ENCODE data around the gene GLOD5.

The GLOD5 gene

DNA sequence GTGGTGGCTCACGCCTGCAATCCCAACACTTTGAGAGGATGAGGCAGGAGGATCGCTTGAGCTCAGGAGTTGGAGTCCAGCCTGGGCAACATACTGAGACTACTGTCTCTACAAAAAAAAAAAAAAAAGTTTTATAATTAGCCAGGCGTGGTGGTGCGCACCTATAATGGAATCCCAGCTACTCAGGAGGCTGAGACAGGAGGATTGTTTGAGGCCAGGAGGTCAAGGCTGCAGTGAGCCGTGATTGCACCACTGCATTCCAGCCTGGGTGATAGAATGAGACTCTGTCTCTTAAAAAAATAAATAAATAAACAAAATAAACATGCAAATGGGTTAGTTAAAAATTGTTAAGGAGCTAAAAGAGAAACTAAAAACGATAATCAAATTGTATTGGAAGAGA, 7.7 kb downstream of the GLOD5 start:
- DNase-seq: no peak

DNA sequence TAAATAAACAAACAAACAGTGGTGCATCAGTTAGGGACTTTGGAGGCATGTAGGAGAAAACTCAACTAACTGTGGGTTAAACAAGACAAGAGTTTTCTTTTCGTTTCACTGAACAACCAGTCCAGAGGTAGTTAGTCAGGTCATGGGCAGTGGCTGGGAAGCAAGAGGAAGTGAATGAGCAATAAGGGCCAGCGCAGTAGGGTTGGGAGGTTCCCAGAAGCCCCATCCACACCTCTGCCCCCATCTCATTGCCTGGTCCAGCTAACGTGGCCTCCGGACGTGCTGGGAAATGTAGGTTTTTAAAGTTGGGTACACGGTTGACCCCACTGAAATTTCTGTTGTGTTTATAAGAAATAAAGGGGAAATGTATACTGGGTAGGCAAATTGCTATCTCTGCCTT, 8.7 kb downstream of the GLOD5 start:
- no peak for DNase-seq

DNA sequence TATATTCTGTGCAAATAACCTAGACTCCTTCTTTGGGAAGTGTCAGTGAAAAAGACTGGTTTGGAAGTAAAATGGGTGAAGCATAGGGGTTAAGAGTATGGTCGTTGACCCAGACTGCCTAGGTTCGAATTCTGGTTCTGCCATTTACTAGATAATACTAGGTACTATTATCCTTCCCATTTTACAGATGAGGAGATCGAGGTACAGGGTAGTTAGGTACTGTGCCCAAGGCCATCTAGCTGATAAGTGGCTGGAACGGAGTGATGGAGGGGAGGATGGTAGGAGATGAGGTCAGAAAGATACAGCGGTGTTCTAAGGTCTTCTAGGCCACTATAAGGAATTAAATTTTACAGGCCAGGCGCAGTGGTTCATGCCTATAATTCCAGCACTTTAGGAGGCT, 11.1 kb downstream of the GLOD5 start:
- no peak for DNase-seq

DNA sequence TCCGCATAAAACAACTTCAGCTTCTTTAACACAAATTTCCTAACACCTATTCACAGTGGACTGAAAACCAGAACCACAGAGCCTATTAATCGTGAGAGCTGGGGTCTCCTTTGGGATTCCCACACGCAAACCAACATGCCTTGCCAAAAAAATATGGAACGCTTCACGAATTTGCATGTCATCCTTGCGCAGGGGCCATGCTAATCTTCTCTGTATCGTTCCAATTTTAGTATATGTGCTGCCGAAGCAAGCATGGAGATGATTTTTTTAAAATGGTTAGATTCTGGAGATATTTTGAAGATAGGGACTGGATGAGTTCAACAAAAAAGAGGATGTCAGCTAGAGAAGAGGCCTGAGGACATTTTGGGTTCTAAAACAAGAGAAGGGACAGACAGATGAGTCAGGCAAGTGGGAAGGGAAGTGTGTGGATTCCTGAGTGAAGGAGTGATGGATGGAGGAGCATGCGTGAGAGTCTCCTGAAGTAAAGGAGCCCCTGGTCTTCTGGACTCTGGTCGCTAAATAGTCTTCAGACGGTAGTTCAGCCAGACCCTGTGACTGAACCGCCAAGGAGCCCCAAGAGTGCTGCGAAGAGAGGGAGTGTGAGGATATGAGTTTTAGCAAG, 15.4 kb downstream of the GLOD5 start:
- no peak for DNase-seq

DNA sequence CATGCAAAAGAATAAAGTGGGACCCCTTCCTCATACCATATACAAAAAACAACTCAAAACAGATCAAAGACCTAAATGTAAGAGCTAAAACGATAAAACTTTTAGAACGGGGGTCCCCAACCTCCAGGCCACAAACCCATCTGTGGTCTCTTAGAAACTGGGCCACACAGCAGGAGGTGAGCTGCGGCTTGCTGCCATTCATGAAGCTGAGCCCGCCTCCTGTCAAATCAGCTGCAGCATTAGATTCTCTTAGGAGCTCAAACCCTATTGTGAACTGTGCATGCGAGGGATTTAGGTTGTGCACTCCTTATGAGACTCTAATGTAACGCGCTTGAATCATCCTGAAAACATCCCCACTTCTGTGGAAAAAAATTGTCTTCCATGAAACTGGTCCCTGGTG, 17.9 kb downstream of the GLOD5 start:
- no peak for DNase-seq

DNA sequence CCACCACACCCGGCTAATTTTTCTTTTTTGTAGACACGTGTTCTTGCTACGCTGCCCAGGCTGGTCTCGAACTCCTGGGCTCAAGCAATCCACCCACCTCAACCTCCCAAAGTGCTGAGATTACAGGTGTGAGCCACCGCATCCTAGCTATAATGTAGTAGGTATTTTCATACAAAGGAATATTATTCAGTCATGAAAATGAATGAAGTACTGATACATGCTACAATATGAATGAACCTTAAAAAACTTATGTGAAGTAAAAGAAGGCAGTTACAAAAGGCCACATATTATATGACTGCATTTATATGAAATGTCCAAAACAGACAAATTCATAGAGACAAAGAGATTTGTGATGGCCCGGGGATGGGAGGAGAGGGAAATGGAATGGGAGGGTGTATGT, 20.2 kb downstream of the GLOD5 start:
- no peak for DNase-seq

DNA sequence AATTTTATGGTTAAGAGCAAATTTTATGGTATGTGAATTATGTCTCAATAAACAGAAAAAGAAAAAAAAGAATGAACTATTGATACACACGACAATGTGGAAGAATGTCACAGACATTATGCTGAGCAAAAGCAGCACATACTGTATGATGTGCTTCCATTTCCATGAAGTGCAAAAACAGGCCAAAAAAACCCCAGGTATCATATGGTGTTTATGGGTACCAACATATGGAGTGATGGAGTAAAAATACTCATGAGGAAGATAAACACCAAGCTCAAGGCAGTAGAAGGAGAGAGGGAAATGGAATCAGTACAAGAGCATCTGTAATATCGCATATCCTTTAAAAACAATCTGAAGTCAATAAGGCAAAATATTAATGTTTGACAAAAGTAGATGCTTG, 20.7 kb downstream of the GLOD5 start:
- no peak for DNase-seq

DNA sequence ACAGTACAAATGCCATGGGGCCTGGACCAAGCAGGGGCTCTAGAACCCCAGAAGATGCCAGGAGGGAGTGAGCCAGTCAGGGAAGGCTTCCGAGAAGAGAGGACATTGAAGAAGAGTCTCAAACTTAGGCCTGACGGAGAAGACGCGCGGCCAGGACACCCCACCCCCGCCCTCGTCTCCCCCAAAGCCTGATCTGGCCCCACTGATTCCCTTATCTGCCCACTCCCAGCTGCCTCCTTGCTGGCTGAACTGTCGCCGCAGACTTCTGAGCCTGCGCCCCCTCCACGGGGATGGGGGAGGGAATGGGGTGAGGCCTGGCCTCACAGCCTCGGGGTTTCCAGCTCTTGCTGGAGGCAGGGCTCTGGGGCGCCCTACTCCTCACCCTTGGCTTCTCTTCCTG, 21.2 kb downstream of the GLOD5 start:
- no peak for DNase-seq

DNA sequence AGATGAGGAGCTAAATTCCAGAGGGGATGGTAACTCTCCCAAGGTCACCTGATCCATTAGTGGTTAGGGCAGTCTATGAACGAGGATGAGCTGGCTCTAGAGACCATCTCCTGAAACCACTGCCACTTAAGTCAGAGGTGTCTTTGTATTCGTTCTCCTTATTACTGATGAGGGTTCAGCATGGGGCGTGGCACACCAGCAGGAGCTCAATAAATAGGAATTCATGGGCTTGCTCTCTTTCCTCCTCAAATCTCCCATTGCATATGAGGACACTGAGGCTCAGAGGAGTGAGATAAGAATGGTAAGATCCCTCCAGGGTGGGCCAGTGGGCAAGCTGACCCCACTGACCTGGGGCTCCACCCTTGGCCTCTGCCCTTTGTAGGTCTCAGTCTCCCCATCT, 23.2 kb downstream of the GLOD5 start:
- no peak for DNase-seq

DNA sequence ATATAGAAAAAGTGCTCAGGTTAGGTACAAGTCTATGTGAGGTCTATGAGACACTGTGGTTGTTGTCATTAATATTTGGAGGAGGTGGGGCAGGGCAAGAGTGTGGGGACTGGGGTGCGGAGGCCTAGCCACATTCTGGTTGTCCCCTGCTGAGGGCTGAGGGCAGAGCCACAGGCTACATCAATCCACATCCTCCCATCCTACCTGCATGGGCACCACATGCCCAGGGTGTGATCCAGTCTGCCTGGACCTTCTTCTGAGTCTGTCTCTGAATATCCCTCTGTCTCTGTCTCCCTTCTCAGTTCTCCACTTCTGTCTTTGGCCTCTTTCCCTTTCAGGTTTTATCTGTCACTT, 23.6 kb downstream of the GLOD5 start:
- DNase-seq: no peak

DNA sequence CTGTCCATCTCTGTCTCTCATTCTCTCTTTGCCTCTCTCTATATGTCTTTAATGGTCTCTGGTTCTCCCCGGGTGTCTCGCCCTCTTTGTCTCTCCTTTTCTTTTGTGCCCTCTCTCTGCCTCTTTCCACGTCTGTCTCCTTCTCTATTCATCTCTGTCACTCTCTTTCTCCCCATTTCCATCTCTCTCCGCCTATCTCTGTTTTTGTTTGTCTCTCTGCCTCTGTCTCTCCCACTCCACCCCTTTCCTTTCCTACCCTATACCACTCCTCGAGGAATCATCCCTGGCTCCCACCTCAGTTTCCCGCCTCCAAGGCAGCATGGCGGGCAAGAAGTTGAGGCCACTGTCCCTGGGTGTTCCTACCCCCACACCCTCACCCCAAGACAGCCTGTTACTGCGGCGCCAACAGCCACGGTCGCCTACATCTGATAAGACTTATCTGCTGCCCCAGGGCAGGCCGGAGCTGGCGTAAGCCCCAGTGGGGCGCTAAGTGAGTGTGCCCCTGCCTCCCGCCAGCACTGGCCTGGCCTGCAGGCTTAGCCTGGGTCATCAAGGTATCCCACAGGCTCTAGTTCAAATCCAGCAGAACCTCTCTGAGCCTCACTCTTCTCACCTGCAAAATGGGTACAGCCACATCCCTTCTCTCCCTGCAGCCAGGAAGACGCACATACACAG, 24.1 kb downstream of the GLOD5 start:
- DNase-seq: no peak

DNA sequence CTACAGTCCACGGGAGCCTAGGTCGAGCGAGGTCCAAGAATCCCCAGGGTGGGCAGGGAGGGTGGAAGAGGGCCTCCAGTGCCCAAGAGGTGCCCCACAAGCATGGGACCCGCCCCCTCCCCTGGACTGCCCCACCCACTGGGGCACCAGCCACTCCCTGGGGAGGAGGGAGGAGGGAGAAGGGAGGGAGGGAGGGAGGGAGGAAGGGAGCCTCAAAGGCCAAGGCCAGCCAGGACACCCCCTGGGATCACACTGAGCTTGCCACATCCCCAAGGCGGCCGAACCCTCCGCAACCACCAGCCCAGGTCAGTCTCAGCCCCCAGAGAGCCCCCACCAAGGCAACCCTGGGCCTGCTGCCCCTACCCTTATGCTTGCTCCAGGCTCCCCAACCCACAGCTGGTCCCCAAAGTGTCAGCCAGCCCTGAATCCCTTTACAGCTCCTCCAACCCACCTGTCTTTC, 24.8 kb downstream of the GLOD5 start, which contains the start of gene GATA1:
Gene GATA1 (plus strand): TSS at position 250 of the 460 bp plus-strand sequence. CDS start 4,520 bp downstream, outside the sequence.
- no peak for DNase-seq

DNA sequence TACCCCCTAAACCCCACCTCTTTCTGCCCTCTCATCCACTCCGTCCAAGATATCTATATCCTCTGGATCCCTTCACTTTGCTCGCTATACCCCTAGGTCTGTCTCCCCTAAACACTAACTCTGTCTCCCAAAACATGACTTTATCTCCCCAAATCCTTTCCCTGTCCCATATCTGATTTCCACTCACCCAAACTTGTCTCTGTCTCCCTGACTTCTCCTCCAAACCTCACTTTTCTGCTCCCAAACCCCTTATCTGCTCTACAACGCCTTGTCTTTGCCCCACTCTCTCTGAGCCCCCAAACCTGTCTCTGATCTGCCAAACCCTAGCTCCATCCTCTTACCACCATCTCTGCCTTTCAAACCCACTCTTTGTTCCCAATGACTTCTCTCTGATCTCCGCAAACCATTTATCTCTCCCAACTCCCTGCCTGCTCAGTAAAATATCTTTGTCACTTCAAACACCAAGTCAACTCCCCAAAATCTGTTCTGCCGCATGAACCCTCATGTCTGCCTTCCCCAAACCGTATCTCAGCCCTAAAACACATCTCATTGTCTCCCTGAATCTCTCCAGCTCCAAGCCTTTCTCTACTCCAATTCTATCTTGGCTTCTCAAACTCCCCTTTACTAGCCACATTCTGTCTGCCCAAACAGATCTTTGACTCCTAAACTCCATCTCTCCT, 25.4 kb downstream of the GLOD5 start:
- DNase-seq: no peak

DNA sequence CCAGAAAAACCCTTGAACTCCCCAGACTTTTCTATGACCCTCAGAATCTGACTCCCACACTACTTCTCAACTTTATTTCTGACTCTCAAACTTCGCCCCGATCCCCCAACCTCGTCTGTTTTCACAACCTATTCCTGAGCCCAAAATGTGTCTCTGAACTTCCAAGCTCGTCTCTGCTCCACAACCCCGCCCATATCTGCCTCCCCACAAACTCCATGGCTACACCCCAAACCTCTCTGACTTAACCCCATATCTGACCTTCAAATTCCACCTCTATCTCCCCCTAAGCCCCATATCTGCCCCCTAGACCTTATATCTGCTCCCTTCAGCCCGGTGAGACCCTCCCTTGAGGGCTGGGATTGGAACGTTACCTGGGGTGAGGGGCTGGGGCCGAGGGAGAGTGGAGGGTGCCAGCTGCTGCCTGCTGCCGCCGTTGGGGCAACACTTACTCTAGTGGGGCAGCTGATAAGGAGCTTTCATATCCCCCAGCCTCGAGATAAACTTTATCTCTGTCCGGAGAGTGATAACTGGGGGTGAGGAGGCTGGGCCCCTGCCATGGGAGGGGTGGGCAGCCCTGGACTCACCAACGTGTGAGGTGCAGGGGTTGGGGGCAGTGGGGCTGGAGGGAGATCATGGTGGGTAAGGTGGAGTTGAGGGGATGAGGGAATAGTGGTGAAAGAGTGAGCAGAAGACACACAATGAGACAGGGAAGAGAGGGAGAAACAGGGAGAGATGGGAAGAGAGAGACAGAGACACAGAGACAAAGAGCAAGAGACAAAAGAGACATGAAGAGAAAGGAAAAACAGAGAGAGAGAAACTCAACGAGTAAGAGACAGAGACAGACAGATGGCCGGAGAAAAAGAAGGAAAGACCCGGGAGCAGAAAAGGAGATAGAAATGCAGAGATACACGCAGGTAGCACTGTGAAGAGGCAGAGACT, 26.2 kb downstream of the GLOD5 start:
- no peak for DNase-seq

DNA sequence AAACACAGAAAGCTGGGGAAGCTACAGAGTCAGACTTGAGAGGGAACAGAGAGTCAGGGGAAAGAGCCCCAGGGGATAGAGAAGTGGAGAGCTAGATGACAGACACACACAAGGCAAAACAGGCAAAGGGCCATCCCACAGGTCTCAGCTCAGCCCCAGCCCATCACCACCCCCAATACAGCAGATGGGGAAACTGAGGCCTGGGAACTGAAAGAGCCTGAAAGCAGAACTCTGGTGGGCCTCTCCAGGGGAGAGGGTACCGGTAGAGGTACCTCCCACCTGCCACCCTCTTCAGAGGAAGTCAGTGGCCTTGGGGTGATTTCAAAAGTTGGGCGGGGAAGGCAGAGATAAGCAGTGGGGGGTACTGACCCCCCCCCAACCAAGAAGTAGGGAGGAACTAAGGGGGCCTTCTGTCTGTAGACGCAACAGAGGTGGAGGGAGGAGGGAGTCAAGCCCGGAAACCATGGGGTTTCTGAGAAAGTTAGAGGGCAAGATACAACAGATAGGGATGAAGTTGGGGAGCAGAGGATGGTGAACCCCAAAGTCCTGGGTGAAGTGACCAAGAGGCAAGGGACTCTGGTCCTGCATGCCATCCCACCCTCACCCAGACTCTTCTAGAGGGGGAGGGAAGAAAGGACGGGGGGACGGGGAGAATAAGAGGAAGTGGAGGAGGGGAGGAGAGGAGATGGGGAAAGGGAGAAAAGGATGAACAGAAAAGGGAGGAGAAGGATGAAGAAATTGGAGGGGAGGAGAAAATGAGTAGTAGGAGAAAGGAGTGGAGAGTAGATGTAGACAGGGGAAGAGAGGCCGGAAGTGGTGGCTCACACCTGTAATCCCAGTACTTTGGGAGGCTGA, 28.0 kb downstream of the GLOD5 start:
- DNase-seq: no peak

DNA sequence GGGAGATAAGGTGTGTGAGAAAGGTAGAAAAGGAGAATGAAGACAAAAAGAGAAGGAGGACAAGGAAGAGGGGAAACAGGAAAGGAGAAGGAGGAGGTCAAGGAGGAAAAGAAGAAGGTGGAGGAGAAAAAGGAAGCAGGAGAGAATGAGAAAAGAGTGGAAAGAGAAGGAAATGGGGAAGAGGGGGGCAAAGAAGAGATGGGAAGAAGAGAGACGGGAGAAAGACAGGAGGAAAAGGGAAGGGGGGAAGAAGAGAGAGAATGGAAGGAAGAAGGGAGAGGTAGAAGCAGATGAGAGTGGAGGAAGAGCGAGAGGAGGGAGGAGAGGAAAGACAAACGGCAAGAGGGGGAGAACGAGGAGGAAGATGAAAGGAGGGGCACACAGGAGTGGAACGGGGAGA, 28.9 kb downstream of the GLOD5 start:
- no peak for DNase-seq

DNA sequence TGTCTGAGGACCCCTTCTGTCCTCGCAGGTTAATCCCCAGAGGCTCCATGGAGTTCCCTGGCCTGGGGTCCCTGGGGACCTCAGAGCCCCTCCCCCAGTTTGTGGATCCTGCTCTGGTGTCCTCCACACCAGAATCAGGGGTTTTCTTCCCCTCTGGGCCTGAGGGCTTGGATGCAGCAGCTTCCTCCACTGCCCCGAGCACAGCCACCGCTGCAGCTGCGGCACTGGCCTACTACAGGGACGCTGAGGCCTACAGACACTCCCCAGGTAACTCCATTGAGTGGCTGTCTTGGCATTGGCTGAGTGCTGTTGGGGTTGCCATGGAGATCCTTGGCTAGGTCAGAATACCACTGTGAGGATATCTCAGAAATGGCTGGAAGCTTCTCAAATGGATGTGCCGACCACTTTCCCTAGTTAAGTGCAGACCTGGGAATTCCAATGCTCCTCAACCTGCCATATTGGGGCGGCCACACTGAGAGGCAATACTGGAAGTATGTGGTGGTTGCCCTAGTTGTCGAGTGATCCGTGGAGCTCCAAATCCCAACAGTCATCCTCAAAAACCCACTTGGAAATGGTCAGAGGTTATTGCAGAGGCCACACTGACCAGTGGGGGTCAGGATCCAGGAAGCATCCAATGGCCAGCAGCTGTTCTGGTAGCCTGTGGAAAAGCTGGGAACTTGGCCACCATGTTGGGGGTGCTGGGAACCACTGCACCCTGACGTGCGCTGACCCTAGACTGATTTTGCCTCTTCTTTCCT, 29.7 kb downstream of the GLOD5 start:
- no peak for DNase-seq

DNA sequence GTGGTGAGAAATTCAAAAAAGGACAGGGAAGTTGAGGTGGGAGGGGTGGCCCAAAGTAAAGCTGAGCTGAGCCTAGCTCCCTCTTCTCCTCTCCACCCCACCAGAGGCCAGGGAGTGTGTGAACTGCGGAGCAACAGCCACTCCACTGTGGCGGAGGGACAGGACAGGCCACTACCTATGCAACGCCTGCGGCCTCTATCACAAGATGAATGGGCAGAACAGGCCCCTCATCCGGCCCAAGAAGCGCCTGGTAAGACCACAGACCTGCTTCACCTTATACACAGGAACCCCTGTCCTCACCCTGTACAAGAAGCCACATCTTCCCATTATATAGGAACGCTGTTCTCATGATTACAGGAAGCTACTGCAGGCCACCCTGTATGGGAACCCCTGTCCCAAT, 30.7 kb downstream of the GLOD5 start:
- no peak for DNase-seq

DNA sequence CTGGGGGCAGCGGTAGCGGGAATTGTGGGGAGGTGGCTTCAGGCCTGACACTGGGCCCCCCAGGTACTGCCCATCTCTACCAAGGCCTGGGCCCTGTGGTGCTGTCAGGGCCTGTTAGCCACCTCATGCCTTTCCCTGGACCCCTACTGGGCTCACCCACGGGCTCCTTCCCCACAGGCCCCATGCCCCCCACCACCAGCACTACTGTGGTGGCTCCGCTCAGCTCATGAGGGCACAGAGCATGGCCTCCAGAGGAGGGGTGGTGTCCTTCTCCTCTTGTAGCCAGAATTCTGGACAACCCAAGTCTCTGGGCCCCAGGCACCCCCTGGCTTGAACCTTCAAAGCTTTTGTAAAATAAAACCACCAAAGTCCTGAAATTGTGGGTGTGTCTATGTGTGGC, 32.4 kb downstream of the GLOD5 start:
- no peak for DNase-seq

DNA sequence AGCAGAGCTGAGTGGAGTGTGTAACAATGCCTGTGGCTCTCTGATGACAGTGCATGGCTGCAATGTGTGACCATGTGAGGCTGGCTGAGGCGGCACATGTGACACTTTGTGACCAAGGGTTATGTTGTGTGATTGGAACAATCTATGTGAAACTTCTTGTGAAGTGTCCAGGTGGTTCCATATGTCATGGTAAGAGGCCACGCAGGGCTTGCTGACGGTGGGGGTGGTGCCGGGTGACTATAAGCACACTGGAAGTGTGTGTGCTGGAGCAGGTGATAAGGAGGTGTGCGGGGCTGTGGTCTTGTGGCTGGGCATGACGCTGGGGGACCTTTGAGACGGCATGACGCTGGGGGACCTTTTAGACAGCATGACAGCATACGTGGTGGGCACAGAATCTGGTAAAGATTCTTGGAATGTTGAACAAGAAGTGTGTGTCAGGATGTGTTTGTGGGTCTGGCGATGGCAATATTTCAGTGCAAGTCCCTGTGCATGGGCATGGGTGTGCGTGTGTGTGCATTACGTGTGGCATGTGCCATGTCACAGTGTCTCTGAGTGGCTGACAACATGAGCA, 32.9 kb downstream of the GLOD5 start:
- no peak for DNase-seq

DNA sequence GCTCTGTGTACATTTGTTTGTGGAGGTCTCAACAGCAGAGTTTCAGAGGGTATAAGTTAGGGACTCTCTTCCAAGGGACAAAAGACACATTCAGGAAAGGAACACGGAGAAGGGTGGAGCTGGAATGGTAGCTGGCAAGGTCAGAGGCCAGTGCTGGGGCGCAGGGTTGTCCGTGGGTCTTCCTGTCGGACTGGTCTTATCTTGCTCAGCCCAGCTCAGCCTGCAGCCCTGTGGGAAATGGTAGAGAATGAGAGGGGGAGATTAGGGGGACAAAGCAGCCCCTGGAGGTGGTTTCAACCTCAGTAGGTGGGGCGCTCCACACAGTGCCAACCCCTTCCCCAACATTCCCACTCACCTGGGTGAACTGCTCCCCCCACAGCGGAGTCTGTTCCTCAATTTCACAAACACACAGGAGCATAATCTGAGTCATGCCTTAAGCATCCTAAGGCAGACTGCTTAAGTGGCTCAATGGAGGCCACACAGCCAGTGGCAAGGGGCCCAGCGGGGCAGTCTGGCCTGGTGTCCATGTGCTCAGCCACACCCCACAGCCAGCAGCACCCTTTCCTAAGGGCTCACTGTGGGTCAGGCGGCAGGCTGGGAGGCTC, 33.5 kb downstream of the GLOD5 start:
- no peak for DNase-seq

All from right hindlimb (tissue), 1 donor.